Neural cell (in vitro differentiated cells): ENCODE data around the gene GRM3. TPM values are rescaled to one million over a fixed set of nuclear protein-coding genes. Genes with fewer than 3 reads are reported as not detected.

Experiments
- H2AFZ ChIP-seq: fragments of 200-600, 300-800 bp; sonication (generic), shearing (Covaris generic); 2 replicates; pipeline ENCODE4 v1.6.0; 2014; ENCODE audit warnings: low read depth, mild to moderate bottlenecking, antibody characterized with exemption, low read length, moderate library complexity
- H3F3A ChIP-seq: fragments of 200-600 bp; shearing (Covaris generic); 2 replicates; pipeline ENCODE4 v1.6.1; 2016; ENCODE audit warnings: mild to moderate bottlenecking, moderate library complexity, mixed read lengths, antibody characterized with exemption, low read length; ENCODE audit not compliant: insufficient read depth, poor library complexity, severe bottlenecking
- H3K27ac ChIP-seq: fragments of 200-600, 300-800 bp; sonication (generic), shearing (Covaris generic); 2 replicates; pipeline ENCODE4 v1.5.1; 2014; ENCODE audit warnings: mild to moderate bottlenecking, low read length, moderate library complexity
- H3K27me3 ChIP-seq: fragments of 300-800, 200-600 bp; sonication (generic), shearing (Covaris generic); 2 replicates; pipeline ENCODE4 v1.6.0; 2014; ENCODE audit warnings: mild to moderate bottlenecking, low read depth, low read length, moderate library complexity; ENCODE audit not compliant: insufficient read depth
- H3K36me3 ChIP-seq: fragments of 300-800, 200-600 bp; sonication (generic), shearing (Covaris generic); 2 replicates; pipeline ENCODE4 v1.5.1; 2014; ENCODE audit warnings: mild to moderate bottlenecking, antibody characterized with exemption, low read length, moderate library complexity; ENCODE audit not compliant: insufficient read depth
- H3K4me2 ChIP-seq: fragments of 300-800, 200-600 bp; sonication (generic), shearing (Covaris generic); 2 replicates; pipeline ENCODE4 v1.6.0; 2014; ENCODE audit warnings: mild to moderate bottlenecking, low read length
- H3K4me3 ChIP-seq: fragments of 300-800, 200-600 bp; sonication (generic), shearing (Covaris generic); 2 replicates; pipeline ENCODE4 v1.5.1; 2014; ENCODE audit warnings: mild to moderate bottlenecking, low read length, moderate library complexity
- H3K79me2 ChIP-seq: fragments of 200-600 bp; shearing (Covaris generic); replicated peaks from 2 replicates; pipeline ENCODE4 v1.6.0; 2014; ENCODE audit warnings: mild to moderate bottlenecking, low read length, moderate library complexity; ENCODE audit not compliant: insufficient read depth
- H3K9ac ChIP-seq: fragments of 300-800, 200-600 bp; sonication (generic), shearing (Covaris generic); 2 replicates; pipeline ENCODE4 v1.6.1; 2016; ENCODE audit warnings: mild to moderate bottlenecking, low read length, mixed read lengths
- H3K9me2 ChIP-seq: fragments of 200-600 bp; shearing (Covaris generic); 2 replicates; pipeline ENCODE4 v1.6.1; 2016; ENCODE audit warnings: mild to moderate bottlenecking, low read length, mixed read lengths; ENCODE audit not compliant: insufficient read depth
- H3K9me3 ChIP-seq: fragments of 200-600, 300-800 bp; sonication (generic), shearing (Covaris generic); 2 replicates; pipeline ENCODE4 v1.6.1; 2016; ENCODE audit warnings: mild to moderate bottlenecking, mixed run types, low read length, moderate library complexity, mixed read lengths
- H4K20me1 ChIP-seq: fragments of 200-600 bp; shearing (Covaris generic); 2 replicates; pipeline ENCODE4 v1.6.1; 2016; ENCODE audit warnings: mild to moderate bottlenecking, mixed run types; ENCODE audit not compliant: insufficient read depth
- EP300 ChIP-seq: fragments of 450-650 bp; conservative IDR thresholded peaks from 2 replicates; pipeline ENCODE4 v1.6.1; 2014; ENCODE audit warnings: antibody characterized with exemption, mild to moderate bottlenecking, moderate library complexity; ENCODE audit not compliant: poor library complexity, severe bottlenecking
- EZH2 ChIP-seq: fragments of 200-600, 300-800 bp; shearing (Covaris generic), sonication (generic); IDR thresholded peaks from 2 replicates; pipeline ENCODE4 v1.6.1; 2014; ENCODE audit warnings: antibody characterized with exemption, low read length, borderline replicate concordance, mild to moderate bottlenecking; ENCODE audit not compliant: insufficient read depth, poor library complexity, severe bottlenecking
- MXI1 ChIP-seq: fragments of 450-650 bp; conservative IDR thresholded peaks from 2 replicates; pipeline ENCODE4 v1.6.1; 2014; ENCODE audit warnings: antibody characterized with exemption, mild to moderate bottlenecking; ENCODE audit not compliant: poor library complexity, severe bottlenecking
- POLR2AphosphoS5 ChIP-seq: IDR thresholded peaks from 2 replicates; pipeline ENCODE4 v1.6.1; 2012
- RAD21 ChIP-seq: fragments of 450-650 bp; conservative IDR thresholded peaks from 2 replicates; pipeline ENCODE4 v1.6.1; 2014; ENCODE audit warnings: antibody characterized with exemption, mild to moderate bottlenecking, moderate library complexity
- REST ChIP-seq: IDR thresholded peaks from 2 replicates; pipeline ENCODE4 v1.6.1; 2012; ENCODE audit warnings: borderline replicate concordance
- SMC3 ChIP-seq: fragments of 450-650 bp; conservative IDR thresholded peaks from 2 replicates; pipeline ENCODE4 v1.6.1; 2014; ENCODE audit warnings: antibody characterized with exemption, mild to moderate bottlenecking, moderate library complexity; ENCODE audit not compliant: poor library complexity
- TAF1 ChIP-seq: IDR thresholded peaks from 2 replicates; pipeline ENCODE4 v1.6.1; 2012; ENCODE audit warnings: low read depth
- polyA plus RNA-seq: library from polyadenylated mRNA; depleted of rRNA; stranded (reverse); fragments of >200 nt; gene quantifications from 2 replicates; pipeline ENCODE4 v1.2.3, GENCODE V29; 2014
- TF ChIP-seq, protein P1 (sequence below): fragments of 450-650 bp; IDR thresholded peaks from 2 replicates; pipeline ENCODE4 v1.5.1; 2014; ENCODE audit warnings: antibody characterized with exemption, mild to moderate bottlenecking, moderate library complexity; ENCODE audit not compliant: poor library complexity, severe bottlenecking

The GRM3 gene
- polyA plus RNA-seq, 1 donor from 2014 or later, result 15.9 TPM

DNA sequence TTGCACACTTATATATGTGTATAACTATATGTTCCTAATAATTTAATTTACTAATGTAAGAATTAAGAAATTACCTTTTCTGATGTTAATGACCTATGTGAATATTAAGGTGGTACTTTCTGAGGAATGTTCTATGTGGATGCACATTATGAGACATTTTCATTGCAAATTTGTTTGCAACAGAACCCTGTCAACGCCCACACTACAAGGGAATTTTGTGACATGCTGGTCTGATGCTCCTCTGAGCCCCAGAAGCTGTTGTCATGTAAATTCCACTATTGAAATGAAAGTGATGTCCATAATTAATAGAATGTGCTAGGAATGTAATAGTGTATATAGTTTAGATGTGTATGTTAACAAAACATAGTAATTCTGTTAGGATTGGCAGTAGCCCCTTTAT is 4.5 kb downstream of the GRM3 start:
- Histone ChIP-seq H3K9ac (no peak overlapping the region), H3K9me3 (no peaks in the 10 kb centered on the region), H3K27me3 (peaks cover 19% of the 10 kb centered on the region), H3K79me2 (no peaks in the 10 kb centered on the region), H4K20me1 (no peaks in the 10 kb centered on the region), H3K36me3 (no peaks in the 10 kb centered on the region), H3F3A (no peaks in the 10 kb centered on the region), H3K4me2 (no peak overlapping the region), H3K4me3 (no peak overlapping the region), H2AFZ (no peak overlapping the region), H3K9me2 (no peaks in the 10 kb centered on the region), H3K27ac (no peak overlapping the region)
- TF ChIP-seq RAD21 (no peak), POLR2AphosphoS5 (no peak), EZH2 (no peak), MXI1 (no peak), TAF1 (no peak), SMC3 (no peak), REST (no peak), EP300 (no peak)
- TF ChIP-seq, protein P1, sequence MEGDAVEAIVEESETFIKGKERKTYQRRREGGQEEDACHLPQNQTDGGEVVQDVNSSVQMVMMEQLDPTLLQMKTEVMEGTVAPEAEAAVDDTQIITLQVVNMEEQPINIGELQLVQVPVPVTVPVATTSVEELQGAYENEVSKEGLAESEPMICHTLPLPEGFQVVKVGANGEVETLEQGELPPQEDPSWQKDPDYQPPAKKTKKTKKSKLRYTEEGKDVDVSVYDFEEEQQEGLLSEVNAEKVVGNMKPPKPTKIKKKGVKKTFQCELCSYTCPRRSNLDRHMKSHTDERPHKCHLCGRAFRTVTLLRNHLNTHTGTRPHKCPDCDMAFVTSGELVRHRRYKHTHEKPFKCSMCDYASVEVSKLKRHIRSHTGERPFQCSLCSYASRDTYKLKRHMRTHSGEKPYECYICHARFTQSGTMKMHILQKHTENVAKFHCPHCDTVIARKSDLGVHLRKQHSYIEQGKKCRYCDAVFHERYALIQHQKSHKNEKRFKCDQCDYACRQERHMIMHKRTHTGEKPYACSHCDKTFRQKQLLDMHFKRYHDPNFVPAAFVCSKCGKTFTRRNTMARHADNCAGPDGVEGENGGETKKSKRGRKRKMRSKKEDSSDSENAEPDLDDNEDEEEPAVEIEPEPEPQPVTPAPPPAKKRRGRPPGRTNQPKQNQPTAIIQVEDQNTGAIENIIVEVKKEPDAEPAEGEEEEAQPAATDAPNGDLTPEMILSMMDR, result no peak

GRCh38 chr7:86653919-86654659 is 10.4 kb downstream of the GRM3 start:
- Histone ChIP-seq H3F3A (no peaks in the 10 kb centered on the region), H3K27me3 (no peaks in the 10 kb centered on the region), H3K9me3 (no peaks in the 10 kb centered on the region), H4K20me1 (no peaks in the 10 kb centered on the region), H3K27ac (no peak overlapping the region), H2AFZ (no peak overlapping the region), H3K4me2 (no peak overlapping the region), H3K79me2 (no peaks in the 10 kb centered on the region), H3K36me3 (no peaks in the 10 kb centered on the region), H3K9ac (no peak overlapping the region), H3K9me2 (no peaks in the 10 kb centered on the region), H3K4me3 (no peak overlapping the region)
- TF ChIP-seq EP300 (no peak), MXI1 (no peak)
